ENCODE measurements around the gene MYO1D.
"Not testable (repeated sequence)": the region's sequence is repeated elsewhere in the genome, so short reads cannot be mapped to it uniquely, and the experiment has no call there.

Gene MYO1D

GRCh38 chr17:32854207-32854606 lies 22.7 kb downstream of the MYO1D start:
- no peak for DNase-seq

- no peak for DNase-seq
Measured at GRCh38 chr17:32852811-32853210, 24.1 kb downstream of the MYO1D start.

- DNase-seq, result no peak
Measured at GRCh38 chr17:32849879-32850278, 27.0 kb downstream of the MYO1D start.

- no peak for DNase-seq
Measured at GRCh38 chr17:32847977-32848376, 28.9 kb downstream of the MYO1D start.

GRCh38 chr17:32846143-32846542 lies 30.8 kb downstream of the MYO1D start:
- DNase-seq, result no peak

GRCh38 chr17:32840241-32840640 lies 36.7 kb downstream of the MYO1D start:
- no peak for DNase-seq

GRCh38 chr17:32836527-32836926 lies 40.4 kb downstream of the MYO1D start:
- DNase-seq, result no peak

- DNase-seq, result no peak
Measured at GRCh38 chr17:32835291-32835761, 41.6 kb downstream of the MYO1D start.

- DNase-seq, result no peak
Measured at GRCh38 chr17:32834104-32834503, 42.8 kb downstream of the MYO1D start.

- DNase-seq, result no peak
Measured at GRCh38 chr17:32833526-32833925, 43.4 kb downstream of the MYO1D start.

- DNase-seq, result no peak
Measured at GRCh38 chr17:32833076-32833475, 43.8 kb downstream of the MYO1D start.

- no peak for DNase-seq
Measured at GRCh38 chr17:32831627-32832243, 45.2 kb downstream of the MYO1D start.

GRCh38 chr17:32831223-32831622 lies 45.7 kb downstream of the MYO1D start:
- DNase-seq, result no peak

- no peak for DNase-seq
Measured at GRCh38 chr17:32828822-32829221, 48.1 kb downstream of the MYO1D start.

- DNase-seq, result no peak
Measured at GRCh38 chr17:32827227-32827626, 49.7 kb downstream of the MYO1D start.

- no peak for DNase-seq
Measured at GRCh38 chr17:32826076-32826475, 50.8 kb downstream of the MYO1D start.

GRCh38 chr17:32824334-32824733 lies 52.6 kb downstream of the MYO1D start:
- DNase-seq, result no peak

- DNase-seq, result no peak
Measured at GRCh38 chr17:32822996-32823395, 53.9 kb downstream of the MYO1D start.

GRCh38 chr17:32821987-32822934 lies 54.7 kb downstream of the MYO1D start:
- not testable (repeated sequence) for DNase-seq

GRCh38 chr17:32820440-32820839 lies 56.5 kb downstream of the MYO1D start:
- no peak for DNase-seq

GRCh38 chr17:32819787-32820186 lies 57.1 kb downstream of the MYO1D start:
- DNase-seq, result no peak

GRCh38 chr17:32819035-32819434 lies 57.9 kb downstream of the MYO1D start:
- no peak for DNase-seq

- DNase-seq, result no peak
Measured at GRCh38 chr17:32815460-32815859, 61.5 kb downstream of the MYO1D start.

GRCh38 chr17:32814836-32815235 lies 62.1 kb downstream of the MYO1D start:
- DNase-seq, result no peak

Data from midbrain (tissue), 1 donor.